GM18502 (cell line): ENCODE results near the gene VPS9D1.
"Not testable (repeated sequence)": the region's sequence is repeated elsewhere in the genome, so short reads cannot be mapped to it uniquely, and the experiment has no call there.

Source experiments
- ATAC-seq: cut with Tn5 transposase; IDR thresholded peaks from one replicate; pipeline ENCODE4 v1.9.1; 2021; ENCODE audit warnings: mild to moderate bottlenecking; ENCODE audit not compliant: unreplicated experiment, poor library complexity

The VPS9D1 gene

GRCh38 chr16:89695086-89695874 is 25.4 kb downstream of the VPS9D1 start:
- ATAC-seq: no peak

- not testable (repeated sequence) for ATAC-seq
Observed at GRCh38 chr16:89694784-89695085, 26.0 kb downstream of the VPS9D1 start.

- ATAC-seq: no peak
Observed at GRCh38 chr16:89693931-89694783, 26.5 kb downstream of the VPS9D1 start.

GRCh38 chr16:89693289-89693731 is 27.4 kb downstream of the VPS9D1 start:
- ATAC-seq: no peak

- ATAC-seq: no peak
Observed at GRCh38 chr16:89691986-89692569, 28.6 kb downstream of the VPS9D1 start.

GRCh38 chr16:89691231-89691985 is 29.3 kb downstream of the VPS9D1 start:
- ATAC-seq: no peak

GRCh38 chr16:89690392-89690901 is 30.3 kb downstream of the VPS9D1 start:
- ATAC-seq: no peak

GRCh38 chr16:89689621-89690020 is 31.1 kb downstream of the VPS9D1 start:
- not testable (repeated sequence) for ATAC-seq

- no peak for ATAC-seq
Observed at GRCh38 chr16:89689142-89689541, 31.6 kb downstream of the VPS9D1 start.

- ATAC-seq: no peak
Observed at GRCh38 chr16:89688395-89688794, 32.3 kb downstream of the VPS9D1 start.

- ATAC-seq: peak; percentile 29
Observed at GRCh38 chr16:89687092-89687940, 33.4 kb downstream of the VPS9D1 start.

GRCh38 chr16:89686520-89687091 is 34.1 kb downstream of the VPS9D1 start, which contains the start of gene CDK10:
CDK10 (plus strand) TSS chr16:89686689; CDS start chr16:89686711, 22 bp downstream.
- peak; percentile 91 for ATAC-seq

- ATAC-seq: no peak
Observed at GRCh38 chr16:89685916-89686315, 34.8 kb downstream of the VPS9D1 start.

GRCh38 chr16:89678258-89678657 is 42.4 kb downstream of the VPS9D1 start:
- no peak for ATAC-seq

GRCh38 chr16:89672177-89672941 is 48.3 kb downstream of the VPS9D1 start:
- ATAC-seq: no peak

GRCh38 chr16:89671565-89671964 is 49.1 kb downstream of the VPS9D1 start:
- not testable (repeated sequence) for ATAC-seq

GRCh38 chr16:89670496-89671431 is 49.9 kb downstream of the VPS9D1 start:
- ATAC-seq: no peak
